Type B pancreatic cell (in vitro differentiated cells): Measurements from ENCODE around the gene BICD1. TPM values are rescaled to one million over a fixed set of nuclear protein-coding genes. Genes with fewer than 3 reads are reported as not detected.

Experiments used
- DNase-seq: peaks from one replicate; pipeline ENCODE4 v3.0.0; 2021; ENCODE audit warnings: mixed read lengths; ENCODE audit not compliant: unreplicated experiment; ENCODE audit errors: extremely low spot score
- H3K27ac Mint-ChIP-seq: 2 replicates; pipeline ENCODE4 v1.8.0; 2021; ENCODE audit warnings: mild to moderate bottlenecking, mixed read lengths
- H3K27me3 Mint-ChIP-seq: 2 replicates; pipeline ENCODE4 v1.8.0; 2021; ENCODE audit warnings: mixed read lengths
- H3K36me3 Mint-ChIP-seq: 2 replicates; pipeline ENCODE4 v1.8.0; 2021; ENCODE audit warnings: mixed read lengths
- H3K4me1 Mint-ChIP-seq: one replicate; pipeline ENCODE4 v1.8.0; 2021; ENCODE audit warnings: mixed read lengths; ENCODE audit not compliant: unreplicated experiment
- H3K4me3 Mint-ChIP-seq: 2 replicates; pipeline ENCODE4 v1.8.0; 2021; ENCODE audit warnings: mild to moderate bottlenecking, mixed read lengths
- H3K9me3 Mint-ChIP-seq: 2 replicates; pipeline ENCODE4 v1.8.0; 2021; ENCODE audit warnings: mixed read lengths
- CTCF ChIP-seq: fragments of 200-600 bp; sonication (generic); conservative IDR thresholded peaks from 2 replicates; pipeline ENCODE4 v1.5.0; 2021; ENCODE audit warnings: antibody characterized with exemption, mild to moderate bottlenecking
- total RNA-seq: library from RNA; stranded (reverse); gene quantifications from 2 replicates; pipeline ENCODE4 v1.2.1, GENCODE V29; 2021; ENCODE audit warnings: low replicate concordance

The BICD1 gene
- total RNA-seq, 1 donor from 2014 or later, result 37.7 TPM

- Mint-ChIP-seq H3K4me1 (peaks cover 4% of the 10 kb centered on the region), H3K27me3 (peaks cover 29% of the 10 kb centered on the region), H3K36me3 (no peaks in the 10 kb centered on the region), H3K9me3 (no peaks in the 10 kb centered on the region), H3K4me3 (peak overlapping the region; percentile 99), H3K27ac (peak overlapping the region; percentile 87)
- no peak for DNase-seq
- no peak for TF ChIP-seq CTCF
These were observed 293.5 kb downstream of the BICD1 start for GRCh38 chr12:32400114-32400672.

GRCh38 chr12:32400866-32401265, 294.2 kb downstream of the BICD1 start:
- Mint-ChIP-seq H3K4me3 (peak overlapping the region; percentile 99), H3K9me3 (no peaks in the 10 kb centered on the region), H3K4me1 (peaks cover 4% of the 10 kb centered on the region), H3K27ac (peak overlapping the region; percentile 87), H3K36me3 (no peaks in the 10 kb centered on the region), H3K27me3 (peaks cover 29% of the 10 kb centered on the region)
- no peak for TF ChIP-seq CTCF
- no peak for DNase-seq

- peaks cover 29% of the 10 kb centered on the region for H3K27me3 Mint-ChIP-seq
- H3K27ac Mint-ChIP-seq, result no peak overlapping the region
- H3K4me3 Mint-ChIP-seq, result no peak overlapping the region
- H3K9me3 Mint-ChIP-seq, result no peaks in the 10 kb centered on the region
- no peaks in the 10 kb centered on the region for H3K36me3 Mint-ChIP-seq
- TF ChIP-seq CTCF, result no peak
- no peak for DNase-seq
- H3K4me1 Mint-ChIP-seq, result peaks cover 4% of the 10 kb centered on the region
These were observed 295.5 kb downstream of the BICD1 start for GRCh38 chr12:32402170-32402569.

- H3K27ac Mint-ChIP-seq, result no peak overlapping the region
- H3K4me1 Mint-ChIP-seq, result no peaks in the 10 kb centered on the region
- TF ChIP-seq CTCF, result no peak
- peaks cover 25% of the 10 kb centered on the region for H3K27me3 Mint-ChIP-seq
- H3K4me3 Mint-ChIP-seq, result peak overlapping the region; percentile 11
- DNase-seq, result no peak
- no peaks in the 10 kb centered on the region for H3K9me3 Mint-ChIP-seq
- peaks cover 4% of the 10 kb centered on the region for H3K36me3 Mint-ChIP-seq
These were observed 296.3 kb downstream of the BICD1 start for GRCh38 chr12:32402946-32403345.

GRCh38 chr12:32407795-32408194, 301.1 kb downstream of the BICD1 start:
- peaks cover 9% of the 10 kb centered on the region for H3K36me3 Mint-ChIP-seq
- no peak overlapping the region for H3K4me3 Mint-ChIP-seq
- no peak for DNase-seq
- no peaks in the 10 kb centered on the region for H3K9me3 Mint-ChIP-seq
- no peak for TF ChIP-seq CTCF
- no peak overlapping the region for H3K27ac Mint-ChIP-seq
- H3K27me3 Mint-ChIP-seq, result no peaks in the 10 kb centered on the region
- H3K4me1 Mint-ChIP-seq, result no peaks in the 10 kb centered on the region

GRCh38 chr12:32413412-32413811, 306.8 kb downstream of the BICD1 start:
- no peak overlapping the region for H3K27ac Mint-ChIP-seq
- H3K36me3 Mint-ChIP-seq, result peaks cover 24% of the 10 kb centered on the region
- no peaks in the 10 kb centered on the region for H3K4me1 Mint-ChIP-seq
- no peaks in the 10 kb centered on the region for H3K27me3 Mint-ChIP-seq
- no peaks in the 10 kb centered on the region for H3K9me3 Mint-ChIP-seq
- no peak overlapping the region for H3K4me3 Mint-ChIP-seq
- no peak for TF ChIP-seq CTCF
- no peak for DNase-seq
